ENCODE measurements around the gene HSP90AB1.

HSP90AB1 gene

DNA sequence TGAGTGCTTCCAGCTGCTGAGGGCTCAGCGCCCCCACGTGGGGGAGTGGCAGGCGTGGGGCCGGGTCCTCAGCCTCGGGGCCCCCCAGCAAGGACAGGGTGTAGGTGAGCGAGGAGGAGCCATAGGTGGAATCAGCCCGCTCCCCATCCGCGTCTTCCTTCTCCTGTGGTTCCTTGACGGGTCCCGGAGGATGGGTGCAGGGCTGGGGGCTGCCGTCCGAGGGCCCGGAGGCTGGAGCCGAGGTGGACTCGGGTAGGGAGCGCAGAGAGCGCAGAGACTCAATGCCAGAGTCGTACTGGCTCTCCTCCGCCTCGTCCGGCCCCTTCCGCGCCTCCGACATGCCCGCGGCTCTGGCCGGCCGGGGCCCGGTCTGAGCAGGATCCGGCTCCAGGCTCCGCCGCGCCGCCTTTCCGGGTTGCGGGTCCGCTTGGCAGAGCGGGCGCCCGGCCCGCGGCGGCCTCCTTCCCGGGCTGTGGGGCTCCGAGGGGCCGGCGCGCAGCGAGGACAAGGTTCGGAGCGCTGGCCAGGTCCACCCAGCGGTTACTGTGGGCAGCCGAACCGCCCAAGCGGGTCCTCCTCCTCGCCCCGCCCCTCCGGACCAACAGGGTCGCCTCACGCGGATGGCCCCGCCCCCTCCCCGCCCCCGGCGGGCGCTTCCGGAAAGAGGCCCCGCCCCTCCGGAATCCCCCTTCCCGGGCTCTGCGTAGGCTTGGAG is 18.3 kb downstream of the HSP90AB1 start, which contains the start of gene NFKBIE (continued):
- TF ChIP-seq ZNF292 (tag by site-specific recombination; IDR thresholded peaks at IDR 0.05; ENCODE audit: borderline replicate concordance, low read depth): no peak
- no peak for TF ChIP-seq ZNF416 (tag by site-specific recombination; IDR thresholded peaks at IDR 0.05)
- TF ChIP-seq ZNF677 (tag by site-specific recombination; IDR thresholded peaks at IDR 0.05): 0 out of 2 replicates have a peak, but pooled peaks have one; percentile 44
- peak; percentile 46; the same call in 1 of the 2 replicates for TF ChIP-seq ZBTB11 (tag by site-specific recombination; conservative IDR thresholded peaks at IDR 0.05; ENCODE audit: low read depth)
- TF ChIP-seq EGR2 (tag by site-specific recombination; IDR thresholded peaks at IDR 0.05; ENCODE audit: low read depth): peak; percentile 59
- peak; percentile 30; the same call in 1 of the 2 replicates for TF ChIP-seq ZNF654 (tag by site-specific recombination; IDR thresholded peaks at IDR 0.05; ENCODE audit: low read depth)
- TF ChIP-seq KLF9 (tag by site-specific recombination; IDR thresholded peaks at IDR 0.05; ENCODE audit: low read depth): peak; percentile 85

DNA sequence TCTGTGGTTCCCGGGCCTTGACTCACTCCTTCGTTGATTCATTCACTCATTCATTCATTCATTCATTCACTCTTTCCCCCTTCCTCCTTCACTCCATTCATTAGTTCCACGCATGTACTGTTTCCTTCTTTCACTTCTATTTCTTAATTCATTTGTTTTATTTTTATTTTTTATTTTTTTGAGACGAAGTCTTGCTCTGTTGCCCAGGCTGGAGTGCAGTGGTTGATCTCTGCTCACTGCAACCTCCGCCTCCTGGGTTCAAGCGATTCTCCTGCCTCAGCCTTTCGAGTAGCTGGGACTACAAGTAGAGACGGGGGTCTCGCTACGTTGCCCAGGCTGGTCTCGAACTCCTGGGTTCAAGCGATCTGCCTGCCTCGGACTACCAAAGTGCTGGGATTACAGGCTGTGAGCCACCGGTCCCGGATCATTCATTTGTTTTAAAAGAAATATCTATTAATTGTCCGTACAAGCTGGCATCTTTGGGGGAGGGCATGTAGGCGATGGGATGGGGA is 18.9 kb downstream of the HSP90AB1 start:
- H3K27ac ChIP-seq (ENCODE audit: extremely low read depth, low read depth, low read length): no peak overlapping the region
- H3K9me3 ChIP-seq (ENCODE audit: control insufficient read depth, insufficient read depth, low read depth, low read length): no peaks in the 10 kb centered on the region
- CTCF ChIA-PET: interaction anchor here (0.6 to 7.2 kb wide), 9 partner anchors 9 to 1850 kb away, joined by 3 to 208 read pairs (median 56); partner anchors contain the start of genes AARS2, SLC35B2 and SPATS1
- peaks cover 0 to 10% of the 10 kb centered on the region in 2 experiments; a peak in 1 of 3 replicates for H3K36me3 ChIP-seq (ENCODE audit: control insufficient read depth in 2 of 2, insufficient read depth in 1 of 2, low read length in 2 of 2)
- no peak overlapping the region for H3K4me3 ChIP-seq (ENCODE audit: low read depth, low read length)
- H3K4me1 ChIP-seq (ENCODE audit: control insufficient read depth, insufficient read depth, low read length): peaks cover 4% of the 10 kb centered on the region; the same call in 1 of the 2 replicates
- POLR2A ChIA-PET: interaction anchor here (2.2 kb wide), 1 partner anchor 19 kb away, joined by 15 read pairs; the partner anchor contains the start of gene HSP90AB1
- no peak for TF ChIP-seq ZNF473 (tag by site-specific recombination; IDR thresholded peaks at IDR 0.05)
- TF ChIP-seq ZNF24 (tag by site-specific recombination; IDR thresholded peaks at IDR 0.05): peak; percentile 100
- no peak for TF ChIP-seq ZNF514 (tag by site-specific recombination; IDR thresholded peaks at IDR 0.05)
- TF ChIP-seq, protein P1, sequence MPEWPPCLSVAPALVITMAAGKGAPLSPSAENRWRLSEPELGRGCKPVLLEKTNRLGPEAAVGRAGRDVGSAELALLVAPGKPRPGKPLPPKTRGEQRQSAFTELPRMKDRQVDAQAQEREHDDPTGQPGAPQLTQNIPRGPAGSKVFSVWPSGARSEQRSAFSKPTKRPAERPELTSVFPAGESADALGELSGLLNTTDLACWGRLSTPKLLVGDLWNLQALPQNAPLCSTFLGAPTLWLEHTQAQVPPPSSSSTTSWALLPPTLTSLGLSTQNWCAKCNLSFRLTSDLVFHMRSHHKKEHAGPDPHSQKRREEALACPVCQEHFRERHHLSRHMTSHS (tag by site-specific recombination; IDR thresholded peaks at IDR 0.05): no peak
- TF ChIP-seq ZBTB17 (tag by site-specific recombination; IDR thresholded peaks at IDR 0.05): no peak
- no peak for TF ChIP-seq ZNF654 (tag by site-specific recombination; IDR thresholded peaks at IDR 0.05; ENCODE audit: low read depth)
- no peak for TF ChIP-seq ZIC2 (tag by site-specific recombination; IDR thresholded peaks at IDR 0.05)
- TF ChIP-seq GLI4 (tag by site-specific recombination; IDR thresholded peaks at IDR 0.05): no peak
- TF ChIP-seq, protein P2, sequence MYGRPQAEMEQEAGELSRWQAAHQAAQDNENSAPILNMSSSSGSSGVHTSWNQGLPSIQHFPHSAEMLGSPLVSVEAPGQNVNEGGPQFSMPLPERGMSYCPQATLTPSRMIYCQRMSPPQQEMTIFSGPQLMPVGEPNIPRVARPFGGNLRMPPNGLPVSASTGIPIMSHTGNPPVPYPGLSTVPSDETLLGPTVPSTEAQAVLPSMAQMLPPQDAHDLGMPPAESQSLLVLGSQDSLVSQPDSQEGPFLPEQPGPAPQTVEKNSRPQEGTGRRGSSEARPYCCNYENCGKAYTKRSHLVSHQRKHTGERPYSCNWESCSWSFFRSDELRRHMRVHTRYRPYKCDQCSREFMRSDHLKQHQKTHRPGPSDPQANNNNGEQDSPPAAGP (tag by site-specific recombination; IDR thresholded peaks at IDR 0.05): 0 out of 2 replicates have a peak, but pooled peaks have one; percentile 5
- TF ChIP-seq ZNF521 (tag by site-specific recombination; IDR thresholded peaks at IDR 0.05): no peak
- TF ChIP-seq, protein P3, sequence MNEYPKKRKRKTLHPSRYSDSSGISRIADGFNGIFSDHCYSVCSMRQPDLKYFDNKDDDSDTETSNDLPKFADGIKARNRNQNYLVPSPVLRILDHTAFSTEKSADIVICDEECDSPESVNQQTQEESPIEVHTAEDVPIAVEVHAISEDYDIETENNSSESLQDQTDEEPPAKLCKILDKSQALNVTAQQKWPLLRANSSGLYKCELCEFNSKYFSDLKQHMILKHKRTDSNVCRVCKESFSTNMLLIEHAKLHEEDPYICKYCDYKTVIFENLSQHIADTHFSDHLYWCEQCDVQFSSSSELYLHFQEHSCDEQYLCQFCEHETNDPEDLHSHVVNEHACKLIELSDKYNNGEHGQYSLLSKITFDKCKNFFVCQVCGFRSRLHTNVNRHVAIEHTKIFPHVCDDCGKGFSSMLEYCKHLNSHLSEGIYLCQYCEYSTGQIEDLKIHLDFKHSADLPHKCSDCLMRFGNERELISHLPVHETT (tag by site-specific recombination; IDR thresholded peaks at IDR 0.05): no peak
- TF ChIP-seq ZNF692 (tag by site-specific recombination; IDR thresholded peaks at IDR 0.05): no peak
- no peak for TF ChIP-seq ZFP41 (tag by site-specific recombination; IDR thresholded peaks at IDR 0.05; ENCODE audit: borderline replicate concordance)
- no peak for TF ChIP-seq ZNF510 (tag by site-specific recombination; IDR thresholded peaks at IDR 0.05; ENCODE audit: insufficient replicate concordance)
- TF ChIP-seq ZBTB8A (tag by site-specific recombination; IDR thresholded peaks at IDR 0.05): no peak
- TF ChIP-seq, protein P4, sequence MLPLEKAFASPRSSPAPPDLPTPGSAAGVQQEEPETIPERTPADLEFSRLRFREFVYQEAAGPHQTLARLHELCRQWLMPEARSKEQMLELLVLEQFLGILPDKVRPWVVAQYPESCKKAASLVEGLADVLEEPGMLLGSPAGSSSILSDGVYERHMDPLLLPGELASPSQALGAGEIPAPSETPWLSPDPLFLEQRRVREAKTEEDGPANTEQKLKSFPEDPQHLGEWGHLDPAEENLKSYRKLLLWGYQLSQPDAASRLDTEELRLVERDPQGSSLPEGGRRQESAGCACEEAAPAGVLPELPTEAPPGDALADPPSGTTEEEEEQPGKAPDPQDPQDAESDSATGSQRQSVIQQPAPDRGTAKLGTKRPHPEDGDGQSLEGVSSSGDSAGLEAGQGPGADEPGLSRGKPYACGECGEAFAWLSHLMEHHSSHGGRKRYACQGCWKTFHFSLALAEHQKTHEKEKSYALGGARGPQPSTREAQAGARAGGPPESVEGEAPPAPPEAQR (tag by site-specific recombination; IDR thresholded peaks at IDR 0.05): no peak
- peak; percentile 42; the same call in 1 of the 2 replicates for TF ChIP-seq EGR2 (tag by site-specific recombination; IDR thresholded peaks at IDR 0.05; ENCODE audit: low read depth)
- TF ChIP-seq ZNF555 (tag by site-specific recombination; conservative IDR thresholded peaks at IDR 0.05): no peak
- no peak for TF ChIP-seq ZNF664 (tag by site-specific recombination; IDR thresholded peaks at IDR 0.05)
- no peak for TF ChIP-seq ZNF311 (tag by site-specific recombination; IDR thresholded peaks at IDR 0.05; ENCODE audit: borderline replicate concordance)
